K562 treated with DMSO at 1 percent for 4 hours (cell line): Measurements from ENCODE around the gene C6orf52. TPM values are rescaled to one million over a fixed set of nuclear protein-coding genes. Genes with fewer than 3 reads are reported as not detected.

Source experiments
- total RNA-seq: library from RNA; unstranded; fragments of 300-600 nt; gene quantifications from 2 replicates; pipeline ENCODE4 v1.2.3, GENCODE V29; 2022; ENCODE audit not compliant: insufficient read depth

Gene C6orf52
- total RNA-seq = 5.5 TPM in 1 of 2 replicates, not detected in the other

DNA sequence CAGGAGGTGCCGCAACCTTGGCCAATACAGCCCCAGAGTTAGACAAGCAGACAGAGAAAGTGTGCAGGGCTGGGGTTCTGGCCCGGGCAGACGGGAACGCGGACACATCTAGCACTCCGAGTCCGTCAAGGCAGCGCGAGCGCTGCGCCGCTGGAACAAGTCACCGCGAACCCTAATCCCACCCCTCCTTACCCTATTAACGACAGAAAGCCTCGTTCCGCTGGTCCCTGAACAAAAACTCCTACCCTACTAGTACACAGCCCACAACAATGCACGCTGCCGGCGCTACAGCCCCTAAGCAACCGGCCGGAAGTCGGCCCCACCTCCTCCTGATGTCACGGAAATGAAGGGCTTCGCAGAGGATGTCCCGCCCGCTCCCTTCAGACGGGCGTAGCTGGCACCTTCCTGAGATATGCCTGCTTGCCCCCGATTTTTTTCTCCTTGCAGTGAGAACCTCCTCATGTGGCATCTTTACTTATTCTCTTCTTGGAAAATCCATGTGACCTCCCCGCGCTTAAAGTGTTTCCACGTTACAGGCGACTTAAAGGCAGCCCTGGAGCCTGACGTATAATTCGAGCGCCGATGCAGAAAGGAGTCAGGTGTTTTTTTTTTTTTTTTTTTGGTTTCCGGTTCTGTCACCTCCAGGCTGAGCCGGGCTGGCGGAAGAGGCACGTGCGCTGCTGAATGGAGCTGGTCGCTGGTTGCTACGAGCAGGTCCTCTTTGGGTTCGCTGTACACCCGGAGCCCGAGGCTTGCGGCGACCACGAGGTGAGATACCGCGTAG is at the start of gene C6orf52, which contains the start of gene PAK1IP1:
TSS of gene C6orf52 (minus strand) at position 315 of the 784 bp plus-strand sequence. CDS start 7,066 bp downstream, outside the sequence.
TSS of gene PAK1IP1 (plus strand) at position 671 of the 784 bp plus-strand sequence. CDS start at position 685, 14 bp downstream.

DNA sequence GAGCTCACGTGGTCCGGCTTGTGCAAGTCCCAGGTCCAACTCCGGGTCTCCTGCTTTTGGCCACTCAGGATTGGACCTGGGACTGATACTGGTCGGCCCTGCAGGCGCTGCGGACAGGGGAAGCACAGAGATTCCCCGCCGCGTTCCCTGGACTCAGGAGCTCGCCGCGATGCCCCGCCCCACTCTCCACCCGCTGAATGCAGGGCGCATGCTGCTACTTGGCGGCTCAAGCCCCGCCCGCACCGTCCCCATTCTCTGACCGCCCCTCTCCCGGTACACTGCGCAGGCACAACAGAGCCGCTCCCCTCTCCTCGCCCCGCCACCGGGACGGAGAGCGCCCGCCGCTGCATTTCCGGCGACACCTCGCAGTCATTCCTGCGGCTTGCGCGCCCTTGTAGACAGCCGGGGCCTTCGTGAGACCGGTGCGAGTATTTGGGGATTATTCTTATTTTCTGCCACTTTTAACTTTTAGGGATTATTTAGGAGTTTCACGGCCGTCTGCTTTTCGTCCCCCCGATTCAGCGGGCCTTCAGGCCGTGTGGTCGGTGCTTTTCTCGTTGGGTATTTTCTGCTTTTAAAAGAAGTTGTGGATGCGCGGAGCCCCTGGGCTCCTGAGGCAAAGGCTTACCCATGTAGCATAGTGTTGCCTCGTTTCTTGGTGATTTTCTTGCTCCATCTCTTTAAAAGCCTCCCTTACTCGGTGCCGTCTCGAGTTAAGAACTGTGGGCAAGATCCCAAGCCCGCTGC is 28.6 kb upstream of the C6orf52 start, which contains the start of gene TMEM14C:
TSS of gene TMEM14C (plus strand) at position 251 of the 747 bp plus-strand sequence. CDS start 1,544 bp downstream, outside the sequence.

Other genes with a start within 250 kb of the C6orf52 start
- 0.89 and 1.1 TPM in 2 replicates for gene GCNT2, start 173.3 kb downstream of the C6orf52 start, total RNA-seq
- gene PAK1IP1, start 356 bp upstream of the C6orf52 start, total RNA-seq = 14.4 and 15.7 TPM in 2 replicates
- 252 and 261 TPM in 2 replicates for gene TMEM14C, start 28.5 kb upstream of the C6orf52 start, total RNA-seq
- 170 and 178 TPM in 2 replicates for gene TMEM14B, start 53.2 kb upstream of the C6orf52 start, total RNA-seq
- 0.41 and 0.68 TPM in 2 replicates for gene MAK, start 143.9 kb upstream of the C6orf52 start, total RNA-seq
- gene GCM2, start 187.4 kb upstream of the C6orf52 start, total RNA-seq = not detected in 2 replicates
- gene SYCP2L, start 192.4 kb upstream of the C6orf52 start, total RNA-seq = 7.3 TPM in 2 replicates